HG03280 (cell line): Measurements from ENCODE around the gene NSD1.
"Not testable (repeated sequence)": the region's sequence is repeated elsewhere in the genome, so short reads cannot be mapped to it uniquely, and the experiment has no call there.

Source experiments
- ATAC-seq: cut with Tn5 transposase; IDR thresholded peaks from one replicate; pipeline ENCODE4 v1.9.1; 2021; ENCODE audit warnings: mild to moderate bottlenecking, moderate library complexity; ENCODE audit not compliant: unreplicated experiment

The NSD1 gene

DNA sequence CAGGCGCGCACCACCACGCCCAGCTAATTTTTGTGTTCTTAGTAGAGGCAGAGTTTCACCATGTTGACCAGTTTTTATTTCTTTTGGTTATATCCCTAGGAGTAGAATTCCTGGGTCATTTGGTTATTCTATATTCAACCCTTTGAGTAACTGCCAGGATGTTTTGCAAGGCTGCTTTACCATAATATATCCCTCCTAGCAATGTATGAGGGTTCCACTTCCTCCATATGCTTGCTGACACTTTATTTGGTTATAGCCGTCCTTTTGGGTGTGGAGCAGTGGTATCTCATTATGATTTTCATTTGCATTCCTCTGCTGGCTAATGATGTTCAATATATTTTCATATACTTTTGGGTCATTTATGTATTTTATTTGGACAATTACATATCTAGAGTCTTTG, 88.7 kb downstream of the NSD1 start:
- no peak for ATAC-seq

DNA sequence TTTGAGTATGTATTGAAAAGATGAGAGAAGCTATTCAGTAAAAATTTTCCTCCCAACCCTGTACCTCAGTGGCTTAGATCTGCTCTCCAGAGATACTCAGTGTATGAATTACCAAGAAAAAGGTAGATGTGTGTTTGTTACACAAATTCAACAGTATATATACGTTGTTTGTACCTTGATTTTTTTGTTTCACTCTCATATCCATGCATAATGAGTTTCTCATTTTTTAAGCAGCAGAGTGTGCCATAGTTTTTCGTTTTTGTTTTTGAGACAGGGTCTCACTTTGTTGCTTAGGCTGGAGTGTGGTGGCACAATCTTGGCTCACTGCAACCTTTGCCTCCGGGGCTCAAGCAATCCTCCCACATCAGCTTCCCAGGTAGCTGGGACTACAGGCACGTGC, 92.2 kb downstream of the NSD1 start:
- ATAC-seq: no peak

DNA sequence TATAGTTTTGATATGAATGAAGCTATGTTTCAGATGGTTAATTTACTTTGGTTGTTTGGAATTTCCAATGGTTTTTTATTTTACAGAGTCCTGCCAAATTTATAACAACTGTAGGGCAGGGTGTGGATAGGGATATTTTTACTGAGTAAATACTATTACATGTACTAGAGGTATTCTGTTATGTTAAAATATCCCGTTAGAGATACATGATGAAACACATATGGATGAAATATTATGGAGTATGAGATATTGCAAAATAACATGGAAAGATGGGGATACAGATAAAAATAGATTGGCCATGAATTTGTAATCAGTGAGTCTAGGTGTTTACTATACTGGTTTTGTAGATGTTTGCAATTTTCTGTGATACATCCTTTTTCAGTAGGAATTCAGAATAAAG, 93.3 kb downstream of the NSD1 start:
- no peak for ATAC-seq

DNA sequence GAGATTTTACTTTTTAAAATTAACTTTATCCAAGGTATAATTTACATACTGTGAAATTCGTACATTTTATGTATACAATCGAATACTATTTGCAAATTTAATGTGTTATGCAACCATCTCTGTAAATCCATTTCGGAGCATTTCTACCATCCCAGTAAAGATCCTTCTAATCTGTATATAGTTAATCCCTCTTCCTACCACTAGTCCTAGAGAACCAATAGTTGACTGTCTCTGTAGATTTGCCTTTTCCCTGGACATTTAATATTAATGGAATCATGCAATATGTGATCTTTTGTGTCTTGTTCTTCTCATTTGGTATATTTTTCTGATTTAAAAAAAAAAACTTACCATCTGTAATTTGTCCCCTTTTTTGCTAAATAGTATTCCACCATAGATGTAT, 95.2 kb downstream of the NSD1 start:
- ATAC-seq: no peak

DNA sequence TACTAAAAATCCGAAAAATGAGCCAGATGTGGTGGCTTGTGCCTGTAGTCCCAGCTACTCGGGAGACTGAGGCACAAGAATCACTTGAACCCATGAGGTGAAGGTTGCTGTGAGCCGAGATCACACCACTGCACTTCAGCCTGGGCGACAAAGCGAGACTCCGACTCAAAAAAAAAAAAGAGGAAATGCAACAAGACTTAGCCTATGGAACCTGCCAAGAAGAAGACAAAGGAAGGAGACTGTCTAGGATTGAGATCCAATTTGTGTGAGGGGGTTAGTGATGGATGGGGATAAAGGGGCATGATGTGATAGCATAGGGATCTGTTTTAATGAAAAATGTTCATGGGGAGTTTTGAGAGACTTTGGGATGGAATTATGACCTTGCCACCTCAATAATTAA, 97.1 kb downstream of the NSD1 start:
- no peak for ATAC-seq

DNA sequence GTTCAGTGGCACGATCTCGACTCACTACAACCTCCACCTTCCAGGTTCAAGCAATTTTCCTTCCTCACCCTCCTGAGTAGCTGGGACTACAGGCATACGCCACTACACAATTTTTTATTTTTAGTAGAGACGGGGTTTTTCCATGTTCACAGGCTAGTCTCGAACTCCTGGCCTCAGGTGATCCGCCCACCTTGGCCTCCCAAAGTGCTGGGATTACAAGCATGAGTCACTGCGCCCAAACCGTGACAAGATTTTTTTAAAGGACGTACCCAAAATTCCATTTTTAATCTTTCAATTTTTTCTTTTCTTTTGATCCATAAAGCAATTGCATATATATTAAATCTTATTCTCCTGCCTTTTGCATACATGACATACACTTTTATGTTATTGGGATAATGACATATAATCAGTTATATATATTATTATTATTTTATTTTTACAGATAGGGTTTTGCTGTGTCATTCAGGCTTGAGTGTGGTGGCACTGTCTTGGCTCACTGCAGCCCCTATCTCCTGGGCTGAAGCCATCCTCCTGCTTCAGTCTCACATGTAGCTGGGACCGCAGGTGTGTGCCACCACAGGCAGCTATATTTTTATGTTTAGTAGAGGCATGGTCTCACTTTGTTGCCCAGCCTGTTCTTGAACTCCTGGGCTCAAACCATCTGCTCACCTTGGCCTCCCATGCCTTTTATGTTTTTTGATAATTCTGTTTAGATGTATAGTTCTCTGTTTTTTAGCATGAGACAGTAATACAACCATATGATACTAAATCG, 98.1 kb downstream of the NSD1 start:
- no peak for ATAC-seq

DNA sequence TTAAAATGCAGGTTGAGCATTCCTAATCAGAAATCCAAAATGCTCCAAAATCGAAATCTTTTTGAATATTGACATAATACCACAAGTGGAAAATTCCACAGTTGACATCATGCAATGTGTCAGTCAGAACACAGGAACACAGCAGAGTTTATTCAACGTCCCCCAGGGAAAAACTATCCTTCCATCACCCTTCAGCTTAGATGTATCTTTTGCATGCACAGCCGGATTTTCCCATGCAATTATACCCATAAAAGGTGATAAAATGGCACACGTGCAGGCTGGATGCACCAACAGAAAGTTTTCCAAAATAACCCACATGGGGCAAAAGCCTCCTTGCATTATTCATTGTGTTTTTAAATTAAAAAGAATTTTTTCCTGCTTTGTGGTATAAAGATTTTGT, 98.8 kb downstream of the NSD1 start:
- ATAC-seq: no peak

DNA sequence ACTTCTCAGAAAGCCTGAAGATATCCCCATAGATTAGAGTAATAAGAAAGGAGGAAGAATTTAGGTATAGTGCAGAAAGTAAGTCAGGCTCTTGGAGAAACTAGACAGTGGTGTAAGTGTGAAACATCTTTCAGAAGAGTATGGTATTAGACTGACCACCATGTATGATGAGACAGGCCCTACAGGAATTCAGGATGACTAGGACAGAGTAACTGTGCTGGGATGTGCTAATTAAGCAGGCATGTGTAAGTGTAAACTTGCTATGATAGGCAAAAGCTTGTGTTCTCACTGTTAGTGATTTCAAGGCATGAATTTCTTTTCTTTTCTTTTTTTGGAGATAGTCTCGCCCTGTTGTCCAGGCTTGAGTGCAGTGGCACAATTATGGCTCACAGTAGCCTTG, 99.2 kb downstream of the NSD1 start:
- ATAC-seq: no peak

DNA sequence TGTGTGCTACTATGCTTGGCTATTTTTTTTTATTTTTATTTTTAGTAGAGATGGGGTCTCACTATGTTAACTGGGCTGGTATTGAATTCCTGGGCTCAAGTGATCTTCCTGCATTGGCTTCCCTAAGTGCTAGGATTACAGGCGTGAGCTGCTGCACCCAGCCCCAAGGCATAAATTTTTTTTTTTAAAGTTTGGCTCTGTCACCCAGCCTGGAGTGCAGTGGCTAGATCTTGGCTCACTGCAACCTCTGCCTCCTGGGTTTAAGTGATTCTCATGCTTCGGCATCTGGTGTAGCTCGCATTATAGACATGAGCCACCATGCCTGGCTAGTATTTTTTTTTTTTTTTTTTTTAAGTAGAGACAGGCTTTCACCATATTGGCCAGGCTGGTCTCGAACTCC, 99.6 kb downstream of the NSD1 start:
- ATAC-seq: no peak

DNA sequence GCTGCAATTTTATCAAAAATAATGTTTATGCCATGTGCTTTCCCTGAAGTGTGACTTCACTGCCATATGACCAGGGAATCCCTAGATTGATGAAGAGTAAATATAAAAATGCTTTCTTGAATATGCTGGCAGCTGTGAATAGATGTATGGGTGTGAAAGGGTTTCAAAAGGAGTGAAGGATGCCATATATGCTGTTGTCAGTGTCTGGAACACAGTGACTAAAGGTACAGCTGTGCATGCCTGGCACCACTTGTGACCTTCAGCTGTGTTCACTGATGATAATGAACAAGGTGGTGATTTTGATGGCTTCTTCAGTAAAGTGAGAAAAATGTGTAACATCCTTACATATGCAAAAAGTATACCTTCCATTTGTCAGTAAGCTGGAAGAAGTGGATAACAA, 100.2 kb downstream of the NSD1 start:
- ATAC-seq: no peak

DNA sequence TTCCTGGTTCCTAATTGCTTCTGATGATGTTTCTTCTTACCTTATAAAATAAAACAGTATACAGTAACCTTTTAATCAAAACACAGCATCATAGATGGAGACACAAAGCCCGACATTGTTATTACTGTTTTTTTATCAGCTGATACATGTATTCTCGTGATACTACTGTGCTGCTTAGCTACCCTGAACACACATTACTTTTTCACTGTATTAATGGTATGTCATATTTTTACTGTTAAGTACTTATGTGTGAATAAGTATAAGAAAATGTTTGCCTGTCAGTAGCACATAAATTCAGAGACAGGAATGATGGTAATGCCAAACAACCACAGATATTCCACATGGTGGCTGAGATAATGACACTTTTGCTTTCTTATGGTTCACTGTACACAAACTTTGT, 101.3 kb downstream of the NSD1 start:
- no peak for ATAC-seq

DNA sequence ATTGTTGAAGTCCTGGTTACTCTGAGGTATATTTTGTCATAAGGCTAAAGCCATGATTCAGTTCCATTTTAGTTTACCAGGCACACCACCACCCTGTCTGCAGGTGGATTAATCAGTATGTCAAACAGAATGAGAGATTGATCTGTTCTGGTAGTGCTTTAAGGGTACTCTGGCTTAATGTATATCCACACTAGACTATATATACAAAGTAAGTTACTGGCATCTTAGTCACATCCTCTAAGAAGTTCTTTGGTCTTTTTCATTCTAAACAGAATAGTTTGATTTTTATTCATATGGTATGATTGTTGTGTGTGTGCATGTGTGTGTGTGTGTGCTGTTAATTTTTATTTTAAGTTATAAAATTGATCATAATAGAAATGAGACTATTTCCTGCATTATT, 108.2 kb downstream of the NSD1 start:
- ATAC-seq: no peak

DNA sequence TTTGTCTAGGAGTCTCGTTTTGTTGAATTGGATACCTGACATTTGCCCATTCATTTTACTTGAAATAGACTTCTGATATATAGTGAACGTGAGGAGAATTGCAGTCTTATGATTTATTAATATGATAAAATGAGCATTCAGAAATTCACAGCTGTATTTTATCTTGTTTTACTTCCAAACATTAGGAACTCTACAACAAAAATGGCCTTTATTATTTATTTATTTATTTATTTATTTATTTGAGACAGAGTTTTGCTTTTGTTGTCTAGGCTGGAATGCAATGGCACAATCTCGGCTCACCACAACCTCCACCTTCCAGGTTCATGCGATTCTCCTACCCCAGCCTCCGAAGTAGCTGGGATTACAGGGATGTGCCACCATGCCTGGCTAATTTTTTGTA, 108.7 kb downstream of the NSD1 start:
- no peak for ATAC-seq

DNA sequence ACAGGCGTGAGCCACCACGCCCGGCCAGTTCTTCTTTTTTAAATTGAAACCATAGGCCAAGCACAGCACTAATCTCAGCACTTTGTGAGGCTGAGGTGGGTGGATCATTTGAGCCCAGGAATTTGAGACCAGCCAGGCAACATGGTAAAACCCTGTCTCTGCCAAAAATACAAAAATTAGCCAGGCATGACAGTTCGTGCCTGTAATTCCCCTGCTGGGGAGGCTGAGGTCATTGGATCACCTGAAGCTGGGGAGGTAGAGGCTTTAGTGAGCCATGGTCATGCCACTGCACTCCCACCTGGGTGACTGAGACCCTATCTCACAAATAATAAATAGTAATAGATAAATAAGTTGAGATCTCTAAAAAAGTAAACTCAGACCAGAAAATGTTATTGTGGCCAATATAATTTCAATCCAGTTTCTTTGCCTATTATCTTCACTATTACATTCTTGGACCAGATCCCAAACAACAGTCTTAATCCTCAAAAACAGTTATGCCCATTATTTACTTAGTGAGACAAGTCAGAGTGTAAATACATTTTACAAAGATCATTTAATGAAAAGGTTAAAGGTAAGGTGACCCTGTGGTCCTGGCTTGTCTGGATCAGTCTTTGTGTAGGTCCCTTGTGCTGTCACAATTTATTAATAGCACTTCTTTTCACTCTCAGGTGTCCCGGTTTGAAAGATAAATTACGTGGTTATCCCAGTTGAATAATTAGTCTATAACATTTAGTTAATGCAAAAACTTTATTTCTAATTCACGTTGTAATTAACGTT, 116.4 kb downstream of the NSD1 start:
- no peak for ATAC-seq

DNA sequence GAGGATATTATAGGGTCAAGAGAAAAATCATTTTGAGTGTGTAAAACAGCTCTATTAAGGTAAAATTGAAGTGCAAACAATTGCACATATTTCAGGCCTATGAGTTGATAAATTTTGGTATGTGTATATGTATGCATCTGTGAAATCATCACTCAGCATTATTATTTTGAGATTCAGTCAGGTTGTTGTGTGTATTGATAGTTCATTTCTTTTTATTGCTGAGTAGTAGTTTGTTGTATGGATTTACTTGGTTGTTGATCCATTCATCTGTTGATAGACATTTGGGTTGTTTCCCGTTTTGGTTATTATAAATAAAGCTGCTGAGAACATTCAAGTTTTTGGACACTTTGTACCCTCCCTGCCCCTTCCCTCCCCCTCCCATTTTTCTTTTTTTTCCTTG, 119.7 kb downstream of the NSD1 start:
- no peak for ATAC-seq

DNA sequence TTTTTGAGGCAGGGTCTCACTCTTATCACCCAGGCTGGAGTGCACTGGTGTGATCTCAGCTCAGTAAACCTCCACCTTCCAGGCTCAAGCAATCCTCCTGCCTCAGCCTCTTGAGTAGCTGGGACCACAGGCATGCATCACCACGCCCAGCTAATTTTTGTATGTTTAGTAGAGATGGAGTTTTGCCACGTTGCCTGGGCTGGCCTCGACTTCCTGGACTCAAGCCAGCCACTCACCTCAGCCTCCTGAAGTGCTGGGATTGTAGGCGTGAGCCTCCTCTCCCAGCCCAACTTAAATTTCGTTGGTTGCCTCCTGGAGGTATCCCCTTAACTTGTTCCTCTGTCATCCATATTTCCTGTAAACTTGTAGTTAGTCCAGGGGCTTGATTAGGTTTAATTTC, 122.7 kb downstream of the NSD1 start:
- ATAC-seq: no peak

DNA sequence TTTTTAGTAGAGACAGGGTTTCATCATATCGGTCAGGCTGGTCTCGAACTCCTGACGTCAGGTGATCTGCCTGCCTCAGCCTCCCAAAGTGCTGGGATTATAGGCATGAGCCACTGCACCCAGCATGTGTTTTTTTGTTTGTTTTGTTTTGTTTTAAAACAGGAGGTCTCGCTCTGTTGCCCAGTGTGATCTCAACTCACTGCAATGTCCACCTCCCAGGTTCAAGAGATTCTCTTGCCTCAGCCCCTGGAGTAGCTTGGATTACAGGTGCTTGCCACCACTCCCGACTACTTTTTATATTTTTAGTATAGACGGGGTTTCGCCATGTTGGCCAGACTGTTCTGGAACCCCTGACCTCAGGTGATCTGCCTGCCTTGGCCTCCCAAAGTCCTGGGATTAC, 125.1 kb downstream of the NSD1 start:
- not testable (repeated sequence) for ATAC-seq

DNA sequence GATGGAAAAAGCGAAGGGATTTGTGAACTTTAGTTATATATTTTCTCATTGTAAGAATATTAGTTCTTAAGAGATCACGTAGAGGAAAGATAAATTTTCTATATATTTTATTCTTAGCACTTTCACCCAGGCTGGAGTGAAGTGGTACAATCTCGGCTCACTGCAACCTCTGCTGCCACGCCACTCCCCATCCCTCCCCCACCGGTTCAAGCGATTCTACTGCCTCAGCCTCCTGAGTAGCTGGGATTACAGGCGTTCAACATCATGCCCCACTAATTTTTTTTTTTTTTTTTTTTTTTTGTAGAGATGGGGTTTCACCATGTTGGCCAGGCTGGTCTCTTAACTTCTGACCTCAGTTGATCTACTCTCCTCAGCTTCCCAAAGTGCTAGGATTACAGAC, 127.4 kb downstream of the NSD1 start:
- no peak for ATAC-seq

DNA sequence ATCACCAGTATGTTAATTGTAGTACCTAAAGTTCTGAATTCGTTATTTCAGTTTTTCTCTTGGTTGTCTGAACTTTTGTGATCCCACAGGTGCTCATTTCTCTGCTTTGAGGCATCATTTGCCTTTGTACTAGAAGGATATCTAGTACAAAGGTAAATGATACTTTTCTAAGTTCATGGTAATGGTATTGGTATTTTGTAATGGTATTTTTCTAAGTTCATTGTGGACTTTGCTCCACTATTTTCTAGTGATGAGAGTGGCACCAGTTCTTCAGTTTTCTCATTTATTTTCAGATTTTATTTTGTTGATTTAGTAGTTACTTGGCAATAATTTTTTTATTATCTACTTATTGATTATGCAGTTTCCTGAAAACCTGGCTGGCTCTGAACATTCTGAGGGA, 127.9 kb downstream of the NSD1 start:
- ATAC-seq: no peak

DNA sequence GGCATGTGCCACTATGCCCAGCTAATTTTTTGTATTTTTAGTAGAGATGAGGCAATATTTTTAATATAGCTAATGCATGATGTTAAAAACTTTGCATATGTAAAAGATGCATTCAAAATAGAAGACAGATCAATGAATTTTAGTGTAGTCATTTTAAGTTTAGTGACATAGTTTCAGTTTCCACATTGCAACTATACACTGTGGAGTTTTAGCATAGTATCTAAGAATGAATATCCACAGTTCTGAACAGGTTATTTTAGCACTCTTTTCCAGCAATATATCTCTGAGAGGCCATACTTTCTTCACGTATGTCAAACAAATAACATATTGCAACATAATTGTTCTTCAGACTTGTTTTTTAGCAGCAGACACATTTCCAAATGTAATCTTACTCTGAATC, 130.6 kb downstream of the NSD1 start:
- ATAC-seq: no peak

DNA sequence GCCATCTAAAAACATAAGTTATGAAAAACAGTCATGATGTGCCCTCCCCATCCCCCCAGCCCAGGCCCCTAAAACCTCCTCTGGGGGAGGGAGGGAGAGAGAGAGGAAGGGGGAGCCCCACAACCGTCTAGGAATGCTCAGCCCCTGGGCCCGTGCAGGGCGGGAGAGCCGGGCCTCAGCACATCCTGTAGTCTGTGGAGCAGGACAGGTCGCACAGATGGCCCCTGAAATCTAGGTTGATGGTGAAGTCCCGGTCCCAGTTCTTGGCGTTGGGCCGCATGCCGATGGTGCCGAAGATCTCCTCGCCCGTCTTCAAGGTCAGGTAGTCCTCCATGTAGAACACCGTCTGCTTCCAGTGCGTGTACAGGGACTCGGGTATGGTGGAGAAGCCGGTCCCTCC, 131.8 kb downstream of the NSD1 start:
- no peak for ATAC-seq

DNA sequence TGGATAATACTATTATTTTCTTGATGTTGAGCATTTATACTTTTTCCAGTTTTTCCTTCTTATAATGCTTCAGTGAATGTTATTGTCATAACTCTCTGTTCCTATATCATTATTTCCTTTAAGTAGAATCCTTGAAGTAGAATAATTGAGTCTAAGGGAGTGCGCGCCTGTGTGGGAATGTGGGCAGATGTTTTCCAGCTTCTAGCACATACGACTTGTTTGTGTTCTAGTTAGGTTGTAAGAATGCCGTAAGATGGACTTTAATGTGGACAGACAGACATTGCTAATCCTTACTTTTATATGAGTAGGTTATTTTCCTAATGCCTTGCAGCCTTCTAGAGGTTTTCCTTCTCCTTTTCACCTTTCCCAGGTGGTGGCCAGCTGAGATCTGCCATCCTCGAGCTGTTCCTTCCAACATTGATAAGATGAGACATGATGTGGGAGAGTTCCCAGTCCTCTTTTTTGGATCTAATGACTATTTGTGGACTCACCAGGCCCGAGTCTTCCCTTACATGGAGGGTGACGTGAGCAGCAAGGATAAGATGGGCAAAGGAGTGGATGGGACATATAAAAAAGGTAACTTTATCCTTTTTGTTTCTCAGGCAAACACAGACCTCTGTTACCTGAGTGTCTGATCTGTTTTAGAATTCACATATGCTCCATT, 135.8 kb downstream of the NSD1 start:
- no peak for ATAC-seq
